Measurements from ENCODE around the gene FGF18. TPM values are rescaled to one million over a fixed set of nuclear protein-coding genes. Genes with fewer than 3 reads are reported as not detected.

The FGF18 gene
- total and polyA plus RNA-seq, 4 donors, result 0.08 TPM; not detected in 3

DNA sequence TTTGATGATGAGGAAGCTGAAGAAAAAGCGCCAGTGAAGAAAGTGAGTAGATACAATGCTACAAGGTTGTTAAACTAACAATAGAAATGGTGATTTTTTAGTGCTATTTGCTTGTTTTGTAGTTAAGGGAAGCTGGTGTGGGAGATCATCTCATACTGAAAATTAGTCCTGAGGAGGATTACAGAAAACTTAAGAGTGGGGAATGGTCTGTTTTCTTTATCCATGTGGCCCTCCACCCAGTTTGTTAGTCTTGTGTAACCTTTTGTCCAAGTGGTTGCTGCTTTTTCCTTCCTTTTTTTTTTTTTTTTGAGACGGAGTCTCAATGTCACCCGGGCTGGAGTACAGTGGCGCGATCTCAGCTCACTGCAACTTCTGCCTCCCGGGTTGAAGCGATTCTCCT is 19.3 kb upstream of the FGF18 start:
- no peak for TF ChIP-seq REST (IDR thresholded peaks at IDR 0.05)
- TF ChIP-seq FOXA1 (IDR thresholded peaks at IDR 0.05), result no peak
- TF ChIP-seq FOXA2 (IDR thresholded peaks at IDR 0.05), result no peak
- TF ChIP-seq TAF1 (conservative IDR thresholded peaks at IDR 0.05), result no peak
- no peak for TF ChIP-seq SP1 (IDR thresholded peaks at IDR 0.05)
- no peak for TF ChIP-seq CTCF (IDR thresholded peaks at IDR 0.05; ENCODE audit: low read depth, low read length, missing input control)
- WGBS, result 91% methylated on average over 7 of the region's 7 CpGs
- Histone ChIP-seq H3K4me3 (ENCODE audit: low read depth in 1 of 3, low read length in 3 of 3) (no peak overlapping the region), H3K27ac (ENCODE audit: low read depth in 1 of 2, low read length in 2 of 2) (no peak overlapping the region), H3K27me3 (ENCODE audit: control insufficient read depth in 4 of 4, insufficient read depth in 4 of 4, low read length in 3 of 4) (no peaks in the 10 kb centered on the region), H3K9me3 (ENCODE audit: control insufficient read depth in 4 of 4, low read length in 3 of 4) (no peaks in the 10 kb centered on the region), H3K4me1 (ENCODE audit: control insufficient read depth in 4 of 4, insufficient read depth in 4 of 4, low read length in 3 of 4) (peaks cover 0 to 2% (median 0%) of the 10 kb centered on the region in 4 donors), H3K36me3 (ENCODE audit: control insufficient read depth in 4 of 4, insufficient read depth in 3 of 4, low read depth in 1 of 4, low read length in 3 of 4) (peaks cover 13 to 52% (median 38%) of the 10 kb centered on the region in 4 donors), H3K9ac (ENCODE audit: low read depth in 1 of 2, low read length in 2 of 2) (no peak overlapping the region)
- no peak for DNase-seq (ENCODE audit: low spot score)

GRCh38 chr5:171401167-171401947 is 18.1 kb upstream of the FGF18 start:
- 97% methylated on average over 13 of the region's 13 CpGs for WGBS

More at GRCh38 chr5:171401167-171401947, 18.1 kb upstream of the FGF18 start:
- H3K27ac ChIP-seq (ENCODE audit: low read depth in 1 of 2, low read length in 2 of 2), result no peak overlapping the region
- DNase-seq (ENCODE audit: low spot score), result no peak
- H3K4me3 ChIP-seq (ENCODE audit: low read depth in 1 of 3, low read length in 3 of 3), result no peak overlapping the region
- H3K27me3 ChIP-seq (ENCODE audit: control insufficient read depth in 4 of 4, insufficient read depth in 4 of 4, low read length in 3 of 4), result no peaks in the 10 kb centered on the region
- peaks cover 0 to 2% (median 0%) of the 10 kb centered on the region in 4 donors for H3K4me1 ChIP-seq (ENCODE audit: control insufficient read depth in 4 of 4, insufficient read depth in 4 of 4, low read length in 3 of 4)
- peaks cover 9 to 54% (median 41%) of the 10 kb centered on the region in 4 donors for H3K36me3 ChIP-seq (ENCODE audit: control insufficient read depth in 4 of 4, insufficient read depth in 3 of 4, low read depth in 1 of 4, low read length in 3 of 4)
- H3K9me3 ChIP-seq (ENCODE audit: control insufficient read depth in 4 of 4, low read length in 3 of 4), result no peaks in the 10 kb centered on the region
- TF ChIP-seq, protein P1, sequence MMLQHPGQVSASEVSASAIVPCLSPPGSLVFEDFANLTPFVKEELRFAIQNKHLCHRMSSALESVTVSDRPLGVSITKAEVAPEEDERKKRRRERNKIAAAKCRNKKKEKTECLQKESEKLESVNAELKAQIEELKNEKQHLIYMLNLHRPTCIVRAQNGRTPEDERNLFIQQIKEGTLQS (IDR thresholded peaks at IDR 0.05), result no peak
- TF ChIP-seq SP1 (IDR thresholded peaks at IDR 0.05), result no peak
- no peak for TF ChIP-seq CTCF (IDR thresholded peaks at IDR 0.05; ENCODE audit: low read depth, low read length, missing input control)
- no peak for TF ChIP-seq REST (IDR thresholded peaks at IDR 0.05)
- no peak for TF ChIP-seq FOXA2 (IDR thresholded peaks at IDR 0.05)
- no peak for TF ChIP-seq HNF4G (IDR thresholded peaks at IDR 0.05)
- no peak for TF ChIP-seq GABPA (IDR thresholded peaks at IDR 0.05 in 1 of 2, conservative IDR thresholded peaks at IDR 0.05 in 1 of 2)
- no peak for TF ChIP-seq YY1 (IDR thresholded peaks at IDR 0.05)
- TF ChIP-seq, protein P2, sequence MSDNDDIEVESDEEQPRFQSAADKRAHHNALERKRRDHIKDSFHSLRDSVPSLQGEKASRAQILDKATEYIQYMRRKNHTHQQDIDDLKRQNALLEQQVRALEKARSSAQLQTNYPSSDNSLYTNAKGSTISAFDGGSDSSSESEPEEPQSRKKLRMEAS (IDR thresholded peaks at IDR 0.05), result no peak
- TF ChIP-seq JUND (IDR thresholded peaks at IDR 0.05), result no peak
- TF ChIP-seq RAD21 (IDR thresholded peaks at IDR 0.05), result no peak
- TF ChIP-seq, protein P3, sequence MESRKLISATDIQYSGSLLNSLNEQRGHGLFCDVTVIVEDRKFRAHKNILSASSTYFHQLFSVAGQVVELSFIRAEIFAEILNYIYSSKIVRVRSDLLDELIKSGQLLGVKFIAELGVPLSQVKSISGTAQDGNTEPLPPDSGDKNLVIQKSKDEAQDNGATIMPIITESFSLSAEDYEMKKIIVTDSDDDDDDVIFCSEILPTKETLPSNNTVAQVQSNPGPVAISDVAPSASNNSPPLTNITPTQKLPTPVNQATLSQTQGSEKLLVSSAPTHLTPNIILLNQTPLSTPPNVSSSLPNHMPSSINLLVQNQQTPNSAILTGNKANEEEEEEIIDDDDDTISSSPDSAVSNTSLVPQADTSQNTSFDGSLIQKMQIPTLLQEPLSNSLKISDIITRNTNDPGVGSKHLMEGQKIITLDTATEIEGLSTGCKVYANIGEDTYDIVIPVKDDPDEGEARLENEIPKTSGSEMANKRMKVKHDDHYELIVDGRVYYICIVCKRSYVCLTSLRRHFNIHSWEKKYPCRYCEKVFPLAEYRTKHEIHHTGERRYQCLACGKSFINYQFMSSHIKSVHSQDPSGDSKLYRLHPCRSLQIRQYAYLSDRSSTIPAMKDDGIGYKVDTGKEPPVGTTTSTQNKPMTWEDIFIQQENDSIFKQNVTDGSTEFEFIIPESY (IDR thresholded peaks at IDR 0.05), result no peak
- no peak overlapping the region for H3K9ac ChIP-seq (ENCODE audit: low read depth in 1 of 2, low read length in 2 of 2)
